NCI-H2196 treated with DMSO at 0.1 percent for 48 hours (cell line): ENCODE data around the gene PALLD.

Experiments used
- DNase-seq: peaks from one replicate; lab custom pipeline; 2025; ENCODE audit not compliant: unreplicated experiment; lab: John Stamatoyannopoulos, UW

Gene PALLD

DNA sequence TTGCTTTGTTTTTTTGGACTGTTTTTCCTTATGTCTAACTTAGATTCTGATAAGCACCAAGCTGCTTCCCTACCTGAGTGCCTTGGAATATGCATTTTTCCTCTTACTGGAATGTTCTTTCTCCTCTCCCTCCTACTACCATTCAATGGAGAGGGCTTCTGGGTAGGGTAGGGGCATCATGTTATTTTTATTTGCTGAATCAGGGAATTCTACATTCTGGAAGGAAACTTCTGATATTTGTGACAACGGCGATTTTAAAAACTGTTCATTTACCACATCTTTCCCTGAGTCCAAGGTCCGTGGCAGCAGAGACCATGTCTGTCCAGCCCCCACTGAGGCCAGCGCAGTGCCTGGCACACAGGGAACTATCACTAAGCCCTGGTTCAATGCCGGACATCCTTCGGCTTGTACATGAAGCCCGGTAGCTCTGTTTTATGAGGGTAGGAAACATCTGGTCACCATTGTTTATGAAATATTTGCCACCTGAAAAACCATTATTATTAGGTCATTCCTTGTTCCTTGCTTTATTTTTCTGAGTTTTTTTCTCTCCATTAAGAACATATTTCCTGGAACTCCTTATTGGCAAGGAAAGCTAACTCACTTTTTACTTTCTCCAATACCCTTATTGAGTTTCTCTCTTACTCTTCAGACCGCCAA lies 57.0 kb downstream of the PALLD start:
- no peak for DNase-seq

DNA sequence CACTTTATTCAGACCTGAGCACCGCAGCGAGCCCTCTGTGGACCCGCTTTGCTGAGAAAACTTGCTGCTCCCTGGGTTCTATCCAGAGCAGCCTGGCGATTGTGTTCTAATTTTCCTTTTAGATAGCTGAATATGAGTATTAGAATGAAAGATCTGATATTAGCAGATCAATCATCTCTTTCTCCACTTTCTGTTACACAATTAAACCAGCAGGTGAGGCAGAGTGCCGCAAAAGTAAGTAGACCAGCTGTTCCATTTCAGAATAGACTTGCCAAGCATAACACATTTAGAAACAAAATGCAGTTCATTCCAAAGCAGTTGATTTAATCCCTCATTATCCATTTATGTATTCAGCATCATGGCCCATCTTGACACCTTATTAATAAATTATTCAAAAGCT lies 58.6 kb downstream of the PALLD start:
- no peak for DNase-seq

DNA sequence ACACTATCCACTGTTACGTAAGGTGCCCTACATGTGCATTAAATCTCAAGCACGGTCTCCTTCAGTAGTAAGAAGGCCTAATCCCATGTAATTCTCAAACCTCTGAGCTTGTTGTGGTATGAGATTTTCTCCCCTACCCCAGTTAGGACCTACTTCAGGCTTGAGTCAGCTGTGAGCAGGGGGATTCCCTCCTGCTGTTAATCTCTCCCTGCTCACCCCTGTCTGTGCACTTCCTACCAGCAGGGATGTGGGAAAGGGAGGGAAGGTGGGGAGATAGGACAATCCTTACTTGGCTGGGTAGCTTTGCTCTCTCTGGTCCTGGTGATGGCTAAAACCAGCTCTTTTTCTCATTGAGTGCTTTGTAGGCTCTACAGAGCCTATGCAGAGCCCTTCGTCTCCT lies 60.8 kb downstream of the PALLD start:
- no peak for DNase-seq

DNA sequence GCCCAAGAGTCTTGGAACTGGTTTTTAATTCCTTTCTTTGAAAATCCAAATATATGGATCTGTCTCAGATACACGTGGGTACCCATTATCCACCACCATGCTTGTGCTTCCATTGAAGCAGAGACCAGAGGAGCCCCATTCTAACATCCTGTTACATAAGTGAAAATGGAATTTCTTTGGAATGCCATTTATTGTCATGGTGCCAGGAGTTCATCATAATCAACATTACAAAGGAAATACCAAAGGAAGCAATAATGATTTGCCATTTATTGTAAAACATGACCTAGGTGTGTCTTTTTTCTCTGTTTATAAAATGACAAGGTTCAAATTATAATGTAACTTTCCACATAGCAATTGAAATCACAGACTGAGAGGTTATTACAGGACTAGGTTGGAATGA lies 61.7 kb downstream of the PALLD start:
- DNase-seq, result no peak

DNA sequence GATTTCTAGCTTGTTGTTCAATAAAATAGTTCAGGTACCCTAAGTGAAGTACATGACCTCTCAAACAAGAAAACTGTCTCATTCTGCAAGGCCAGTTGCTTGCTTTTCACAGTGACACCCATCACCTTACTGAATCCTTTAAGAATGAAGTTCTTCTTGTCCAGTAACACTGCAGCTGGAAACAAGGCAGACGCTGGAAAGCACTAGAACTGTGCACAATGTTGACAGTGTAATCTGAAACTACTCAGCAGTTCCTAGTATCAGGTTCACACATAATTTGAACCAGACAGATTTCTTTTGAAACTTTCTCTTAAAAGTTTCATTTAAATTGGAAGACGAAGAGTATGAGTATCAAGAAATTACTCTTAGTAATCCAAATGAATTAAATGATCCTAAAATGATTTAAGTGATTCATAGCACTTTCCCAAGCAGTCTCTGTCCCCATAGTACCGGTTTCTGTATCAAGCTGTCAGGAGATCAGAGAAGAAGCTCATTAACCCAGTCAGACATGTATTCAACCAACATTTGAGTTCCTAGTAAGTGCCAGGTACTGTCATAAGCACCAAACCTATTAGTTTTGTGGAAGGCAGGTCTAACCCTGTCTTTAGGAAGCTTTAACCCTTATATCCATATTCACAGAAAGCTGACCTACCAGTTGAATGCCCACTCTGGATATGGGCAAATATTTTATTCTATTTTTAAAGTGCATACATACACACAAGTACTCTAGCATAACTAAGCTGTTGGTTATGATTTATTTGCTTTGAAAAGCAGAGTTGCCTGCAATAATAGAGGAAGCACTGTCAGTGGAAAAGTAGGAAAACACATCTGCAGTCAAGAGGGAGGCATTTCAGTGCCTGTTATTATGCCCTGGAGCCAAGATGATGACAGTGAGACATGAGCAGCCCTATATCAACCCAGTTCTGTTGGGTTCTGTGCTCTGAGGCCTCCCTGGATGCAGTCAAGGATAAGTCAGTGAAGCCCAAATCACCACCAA lies 63.6 kb downstream of the PALLD start:
- DNase-seq, result no peak

DNA sequence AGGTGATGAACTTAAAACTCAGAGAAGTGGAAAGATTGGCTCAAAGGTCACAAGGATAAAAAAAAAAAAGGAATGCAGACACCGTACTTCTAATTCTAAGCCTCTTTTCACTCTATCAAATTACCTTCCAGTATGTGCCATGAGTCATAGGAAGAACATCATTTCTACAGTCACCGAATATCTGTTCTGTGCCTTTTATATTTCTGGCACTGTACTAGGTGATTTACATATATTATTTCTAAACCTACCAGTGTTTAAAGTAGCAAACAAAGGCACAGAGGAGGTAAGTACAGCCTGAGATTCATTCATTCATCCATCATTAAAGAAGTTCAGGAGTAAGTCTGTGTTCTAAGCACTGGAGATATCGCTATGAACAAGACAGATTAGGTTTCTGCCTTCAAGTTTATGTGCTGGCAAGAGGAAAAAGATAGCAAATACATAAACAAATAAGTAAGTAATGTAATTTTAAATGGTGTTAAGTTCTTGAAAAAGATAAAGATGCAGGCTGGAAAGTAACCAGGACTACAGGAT lies 65.3 kb downstream of the PALLD start:
- DNase-seq, result no peak

DNA sequence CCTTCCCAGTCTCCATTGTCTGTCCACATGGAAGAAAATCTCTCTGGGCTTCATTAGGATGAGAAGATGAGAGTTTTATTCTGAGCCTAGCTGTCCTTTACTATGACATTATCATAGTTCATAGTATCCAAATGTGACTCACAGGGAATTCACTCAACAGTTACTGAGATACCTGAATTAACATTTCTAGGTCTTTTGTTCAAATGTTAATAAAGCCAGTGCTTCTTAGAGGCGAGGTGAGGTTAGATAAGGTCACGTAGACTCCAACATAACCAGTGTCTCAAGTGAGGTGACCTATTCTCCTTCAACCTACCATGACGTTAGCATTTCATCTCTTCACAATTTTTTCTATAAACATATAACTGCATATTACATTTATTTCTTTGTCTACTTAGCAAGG lies 67.2 kb downstream of the PALLD start:
- DNase-seq, result no peak

DNA sequence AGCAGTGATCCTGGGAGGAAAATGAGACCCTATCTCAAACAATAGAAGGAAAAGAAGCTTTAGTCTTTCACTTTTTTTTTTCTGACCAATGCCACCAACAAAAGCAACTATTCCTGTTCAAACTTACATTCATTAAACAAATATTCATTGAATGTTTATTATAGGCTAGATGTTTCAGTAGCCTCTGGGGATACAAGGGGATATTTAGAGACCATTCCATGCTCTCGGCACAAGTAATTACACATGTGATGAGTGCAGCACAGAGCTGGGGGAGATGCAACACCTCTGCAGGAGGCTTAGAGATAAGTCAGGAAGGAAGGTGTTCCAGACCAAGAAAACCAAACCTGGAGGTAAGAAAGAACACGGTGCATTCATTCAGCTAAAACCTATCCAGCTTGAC lies 68.3 kb downstream of the PALLD start:
- DNase-seq, result no peak

DNA sequence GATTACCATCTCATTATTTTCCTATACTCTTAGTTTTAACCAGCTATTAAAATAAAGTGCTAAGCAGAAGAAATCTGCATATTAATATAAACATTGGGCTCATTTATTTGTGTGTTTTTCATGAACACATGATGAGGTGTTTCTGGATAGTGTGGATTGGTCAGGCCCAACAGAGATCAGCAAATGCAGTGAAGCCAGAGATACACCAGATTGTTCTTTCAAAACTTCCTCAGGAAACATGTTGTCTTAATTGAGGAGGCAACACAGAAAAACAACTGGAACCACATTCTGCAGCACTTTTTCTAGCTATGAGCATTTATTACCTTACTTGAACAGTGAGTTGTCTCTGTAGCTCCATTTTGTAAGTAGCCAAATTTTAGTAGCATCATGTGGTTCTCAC lies 69.9 kb downstream of the PALLD start:
- no peak for DNase-seq

DNA sequence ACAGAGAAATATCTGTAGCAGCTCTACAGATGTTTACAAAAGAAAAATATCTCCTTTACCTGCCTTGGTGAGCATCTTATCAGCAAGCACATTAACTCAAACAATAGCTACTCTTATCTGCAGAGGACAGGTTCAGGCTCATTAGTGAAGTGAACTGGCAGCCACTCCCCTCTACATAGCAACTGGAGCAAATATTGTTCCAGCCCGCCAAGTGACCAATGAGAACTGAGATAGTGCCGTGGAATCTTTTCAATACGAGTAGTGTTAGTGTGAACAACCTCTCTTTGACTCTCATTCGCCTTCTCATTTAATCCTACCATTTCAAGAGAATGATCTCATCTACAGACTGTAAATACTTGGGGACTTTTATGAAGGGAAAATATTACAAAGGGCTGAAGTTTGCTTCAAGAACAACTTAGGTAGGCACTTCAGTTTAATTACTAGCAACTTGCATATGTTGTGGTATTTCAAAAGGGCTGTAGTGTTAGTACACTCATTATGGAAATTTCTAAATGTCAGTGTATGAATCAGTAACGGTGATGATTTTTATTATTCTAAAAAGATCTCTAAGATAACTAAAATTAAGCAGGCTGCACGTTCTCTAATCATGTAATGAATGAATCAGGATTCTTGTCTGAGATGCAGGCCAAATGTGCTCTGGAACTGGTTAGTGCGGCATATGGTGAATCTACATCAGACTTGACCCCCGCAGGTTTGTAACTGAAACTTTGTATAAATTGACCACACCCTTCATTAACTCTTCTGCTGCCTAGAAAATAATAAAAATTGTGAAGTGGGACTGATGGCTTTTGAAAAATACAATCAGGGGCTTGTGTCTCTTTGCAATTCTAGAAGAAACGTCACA lies 72.4 kb downstream of the PALLD start:
- peak; percentile 31 for DNase-seq

DNA sequence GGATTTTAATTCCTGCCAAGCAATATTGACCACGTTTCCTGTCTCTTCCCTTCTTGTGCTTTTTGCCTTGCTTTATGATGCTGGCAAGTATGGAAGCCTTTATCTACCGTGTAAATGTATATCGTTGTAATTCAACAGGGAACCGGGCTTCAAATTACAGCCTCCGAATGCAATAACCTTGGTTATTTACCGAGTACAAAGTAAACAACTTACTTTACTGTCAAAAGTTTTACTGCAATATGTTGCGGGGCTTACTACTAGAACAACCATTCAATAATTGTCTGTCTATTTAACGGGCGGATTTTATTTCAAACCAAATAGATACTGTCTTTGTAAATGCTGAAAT lies 73.1 kb downstream of the PALLD start:
- DNase-seq, result no peak

DNA sequence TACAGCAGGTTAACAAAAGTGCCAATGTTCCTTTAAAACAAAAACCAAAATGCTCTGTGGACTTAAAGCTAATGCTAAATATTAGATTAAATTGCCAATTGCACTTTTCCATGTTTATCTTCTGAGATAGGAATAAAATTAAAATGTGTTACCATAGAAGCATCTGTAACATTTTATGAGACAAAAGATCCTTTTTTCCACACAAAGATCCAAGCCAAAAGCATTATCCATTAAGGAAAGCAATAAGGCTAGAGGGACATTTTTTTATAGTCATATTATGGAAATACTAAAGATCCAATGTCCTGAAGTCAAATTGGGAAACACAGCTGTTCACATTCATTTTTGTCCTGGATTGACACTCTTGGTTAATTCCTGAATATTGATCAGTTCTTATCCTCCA lies 73.6 kb downstream of the PALLD start:
- no peak for DNase-seq

DNA sequence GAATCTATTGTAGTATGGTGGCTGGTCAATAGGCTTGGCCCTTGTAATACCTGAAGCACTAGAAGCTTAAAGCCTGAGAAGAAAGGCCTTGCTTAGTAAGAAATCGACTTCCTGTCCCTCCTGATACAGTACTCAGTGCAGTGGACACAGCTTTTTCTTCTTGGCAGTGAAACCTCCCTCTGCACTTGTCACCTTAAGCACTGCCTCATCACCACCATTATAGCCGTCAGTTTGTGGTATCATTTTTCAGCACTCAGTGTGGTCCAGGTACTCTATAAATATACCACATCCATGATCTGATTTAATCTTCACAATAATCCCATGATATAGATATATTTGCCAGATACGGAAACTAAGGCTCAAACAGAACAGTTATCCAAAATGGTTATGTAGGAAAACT lies 75.2 kb downstream of the PALLD start:
- DNase-seq, result no peak

DNA sequence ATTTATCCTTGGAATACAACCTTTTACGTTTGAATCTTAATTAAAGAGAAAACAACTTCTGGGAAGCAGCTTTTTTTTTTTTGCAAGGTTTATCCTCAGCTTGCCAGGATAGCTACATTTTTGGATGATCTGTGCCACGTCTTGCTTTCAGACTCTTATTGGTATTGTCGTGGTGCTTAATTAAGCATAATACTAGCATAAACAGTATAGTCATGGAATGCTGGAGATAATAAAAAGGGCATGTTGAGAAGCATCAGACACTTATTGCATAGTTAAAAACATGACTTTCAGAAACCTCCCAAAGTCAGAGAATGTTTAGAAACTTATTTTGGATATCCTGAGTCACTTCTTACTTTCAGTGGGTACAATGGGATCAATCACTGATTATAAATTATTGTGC lies 77.0 kb downstream of the PALLD start:
- no peak for DNase-seq

DNA sequence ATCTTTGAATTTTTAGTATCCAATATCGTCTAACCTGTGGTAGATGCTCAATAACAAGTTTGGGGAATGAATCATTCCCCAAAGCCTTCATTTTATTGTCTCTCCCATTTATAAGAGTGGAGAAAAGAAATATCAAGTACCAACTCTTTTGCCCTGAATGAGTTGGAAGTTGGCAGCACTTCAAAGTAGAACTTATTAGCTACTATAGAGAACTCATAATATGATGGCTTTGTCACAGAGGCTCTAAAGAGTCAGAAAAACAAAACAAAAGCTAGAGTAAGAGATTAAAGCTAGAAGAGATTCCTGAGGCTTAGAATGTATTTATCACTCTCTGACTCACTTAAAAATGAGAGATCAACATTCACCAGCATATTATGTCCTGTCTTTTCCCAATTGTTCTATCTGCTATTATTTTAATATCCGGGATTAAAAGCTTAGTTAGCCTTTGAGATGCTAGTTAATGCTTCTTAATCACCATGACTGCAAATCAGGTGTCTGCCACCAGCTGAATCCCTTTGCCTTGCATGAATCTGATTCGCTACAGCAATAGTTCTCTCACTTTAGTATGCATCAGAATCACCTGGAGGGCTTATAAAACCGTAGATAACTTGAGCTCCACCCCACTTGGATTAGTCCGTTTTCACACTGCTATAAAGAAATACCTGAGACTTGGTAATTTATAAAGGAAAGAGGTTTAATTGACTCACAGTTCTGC lies 77.9 kb downstream of the PALLD start:
- DNase-seq, result no peak

DNA sequence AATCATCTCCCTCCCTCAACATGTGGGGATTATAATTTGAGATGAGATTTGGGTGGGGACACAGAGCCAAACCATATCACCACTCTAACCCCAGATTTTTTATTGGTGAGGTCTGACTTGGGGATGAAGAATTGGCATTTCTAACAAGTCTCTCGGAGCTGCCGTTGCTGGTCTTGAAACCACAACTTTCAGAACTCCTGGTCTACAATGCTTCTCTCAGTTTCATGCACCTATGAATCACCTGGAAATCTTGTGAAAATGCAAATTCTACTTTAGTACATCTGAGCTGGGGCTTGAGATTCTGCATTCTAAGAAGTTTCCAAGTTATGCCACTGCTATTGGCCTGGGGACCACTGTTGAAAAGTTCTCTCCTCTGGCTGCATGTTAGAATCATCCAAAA lies 78.6 kb downstream of the PALLD start:
- no peak for DNase-seq

DNA sequence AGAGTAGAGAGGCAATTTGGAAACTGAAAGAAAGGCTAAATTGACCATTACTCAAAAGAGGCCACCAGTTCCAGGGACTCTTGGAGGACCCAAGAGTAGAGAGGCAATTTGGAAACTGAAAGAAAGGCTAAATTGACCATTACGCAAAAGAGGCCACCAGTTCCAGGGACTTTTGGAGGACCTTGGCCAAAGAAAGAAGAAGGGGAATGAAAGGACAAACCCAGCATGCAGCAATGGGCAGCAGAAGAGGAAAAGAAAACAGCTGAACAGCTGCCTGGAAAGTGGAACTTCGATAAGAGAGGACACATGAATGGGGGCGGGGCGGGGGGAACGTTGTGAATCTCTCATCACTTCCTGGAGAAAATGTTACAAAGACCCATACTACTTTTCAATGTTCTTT lies 80.8 kb downstream of the PALLD start:
- no peak for DNase-seq

DNA sequence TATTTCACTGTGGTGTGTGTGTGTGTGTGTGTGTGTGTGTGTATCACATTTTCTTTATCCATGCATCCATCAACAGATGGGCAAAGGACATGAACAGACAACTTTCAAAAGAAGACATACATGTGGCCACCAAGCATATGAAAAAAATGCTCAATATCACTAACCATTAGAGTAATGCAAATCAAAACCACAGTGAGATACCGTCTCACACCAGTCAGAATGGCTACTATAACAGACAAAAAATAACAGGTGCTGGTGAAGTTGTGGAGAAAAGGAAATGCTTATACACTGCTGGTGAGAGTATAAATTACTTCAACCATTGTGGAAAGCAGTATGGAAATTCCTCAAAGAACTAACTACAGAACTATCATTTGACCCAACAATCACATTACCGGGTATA lies 83.4 kb downstream of the PALLD start:
- DNase-seq, result no peak

DNA sequence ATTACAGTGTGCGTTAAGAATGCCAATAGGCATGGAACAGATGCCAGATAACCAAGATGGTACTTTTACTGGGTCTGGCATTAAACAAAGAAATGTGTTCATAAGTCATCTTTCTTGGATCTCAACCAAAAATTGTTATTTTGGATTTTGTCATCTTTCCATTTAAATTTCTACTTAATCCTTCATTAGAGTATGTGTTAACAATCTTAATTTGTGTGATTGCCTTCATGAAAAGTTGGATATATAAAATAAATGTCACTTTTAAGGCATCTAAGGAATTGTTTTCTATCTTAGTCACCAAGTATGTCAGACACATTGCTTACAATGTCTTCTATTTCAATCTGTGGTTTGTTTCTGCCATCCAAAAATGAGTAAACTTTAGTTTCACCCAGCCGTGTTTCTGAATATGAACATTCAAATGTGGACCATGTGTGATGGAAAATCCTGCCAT lies 87.5 kb downstream of the PALLD start:
- no peak for DNase-seq

DNA sequence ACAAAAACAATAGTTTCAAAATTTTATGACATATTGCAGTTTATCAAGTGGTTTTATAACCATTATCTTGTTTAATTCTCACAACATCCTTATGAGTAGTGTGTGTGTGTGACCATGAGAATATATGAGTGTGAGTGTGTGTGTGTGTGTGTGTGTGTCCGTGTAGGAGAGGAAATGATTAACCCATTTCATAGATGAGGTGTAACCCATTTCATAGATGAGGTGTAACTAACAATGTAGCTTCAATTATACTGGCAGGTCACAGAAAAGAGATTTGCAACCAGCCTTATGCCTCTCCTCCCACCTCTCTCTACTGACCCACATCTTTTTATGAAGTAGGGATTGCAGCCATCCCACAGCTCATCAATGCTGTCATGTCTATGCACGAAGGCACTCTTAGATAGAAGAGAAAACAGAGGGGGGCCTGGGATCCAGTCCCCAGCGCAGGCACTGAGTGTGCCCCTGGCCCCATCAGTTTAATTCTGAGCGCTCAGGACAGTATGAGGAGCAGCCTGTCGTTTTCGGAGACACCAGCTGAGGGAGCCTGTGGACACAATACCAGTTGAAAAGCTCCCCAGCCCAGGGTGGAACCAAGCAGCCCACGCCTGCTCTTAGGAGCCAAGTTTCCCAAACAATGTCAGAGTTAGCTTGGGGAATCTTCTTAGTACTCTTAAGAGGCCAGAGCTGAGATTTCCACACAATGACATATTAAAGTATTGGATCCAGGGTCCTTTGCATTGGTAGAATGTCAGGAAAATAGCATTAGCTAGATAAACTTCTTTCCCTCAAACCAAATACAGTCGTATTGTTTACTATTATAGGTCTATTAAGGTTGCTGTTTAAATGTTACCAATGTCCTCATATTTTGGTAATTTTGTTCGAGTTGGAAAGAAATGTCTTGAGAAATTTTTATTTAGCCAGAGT lies 88.6 kb downstream of the PALLD start:
- no peak for DNase-seq
